GM19467 (cell line): Measurements from ENCODE around the gene CLBA1.
A peak's percentile ranks its signal among the peaks of the same experiment; 100 is the strongest.

Source experiments
- ATAC-seq: cut with Tn5 transposase; IDR thresholded peaks from one replicate; pipeline ENCODE4 v1.9.1; 2021; ENCODE audit warnings: mild to moderate bottlenecking, moderate library complexity; ENCODE audit not compliant: unreplicated experiment

The CLBA1 gene

DNA sequence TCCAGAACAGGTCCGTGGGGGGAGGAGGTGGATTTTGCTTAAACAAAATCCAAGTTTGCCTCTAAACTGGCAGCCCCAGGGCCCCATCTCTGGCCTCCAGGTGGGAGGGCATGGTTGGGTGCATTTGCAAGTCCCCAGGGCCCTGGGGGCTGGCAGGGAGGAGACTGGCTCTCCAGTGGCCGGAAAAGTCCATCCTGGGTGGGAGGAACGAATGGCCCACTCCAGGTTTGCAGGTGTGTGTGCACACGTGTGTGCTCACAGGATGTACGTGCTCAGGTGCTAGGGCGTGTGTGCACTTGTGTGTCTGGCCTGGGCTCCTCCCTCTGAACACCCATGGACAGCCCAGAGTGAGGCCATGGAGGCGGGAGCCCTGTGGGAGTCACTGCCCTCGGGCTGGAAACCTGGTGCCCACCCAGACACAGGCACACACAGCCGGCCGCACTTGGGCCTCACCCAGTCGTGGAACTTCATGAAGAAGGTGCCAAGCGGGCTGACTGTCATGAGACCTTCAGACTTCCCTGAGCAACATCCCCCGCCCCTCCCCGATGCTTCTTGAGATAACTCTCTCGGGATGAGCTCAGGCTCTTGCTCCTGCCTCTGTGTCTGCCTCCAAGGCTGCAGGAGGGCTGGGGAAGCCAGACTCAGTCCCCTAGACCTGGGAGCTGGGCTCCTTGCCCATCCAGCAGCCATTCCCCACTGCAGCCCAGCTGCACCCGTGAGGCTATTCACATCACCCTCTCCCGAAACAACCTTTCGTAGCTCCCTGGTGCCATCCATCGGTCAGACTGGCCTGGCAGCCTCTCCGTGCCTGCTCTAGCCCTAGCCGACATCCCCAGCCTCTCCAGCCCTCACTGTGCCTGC is 16.8 kb upstream of the CLBA1 start:
- no peak for ATAC-seq

DNA sequence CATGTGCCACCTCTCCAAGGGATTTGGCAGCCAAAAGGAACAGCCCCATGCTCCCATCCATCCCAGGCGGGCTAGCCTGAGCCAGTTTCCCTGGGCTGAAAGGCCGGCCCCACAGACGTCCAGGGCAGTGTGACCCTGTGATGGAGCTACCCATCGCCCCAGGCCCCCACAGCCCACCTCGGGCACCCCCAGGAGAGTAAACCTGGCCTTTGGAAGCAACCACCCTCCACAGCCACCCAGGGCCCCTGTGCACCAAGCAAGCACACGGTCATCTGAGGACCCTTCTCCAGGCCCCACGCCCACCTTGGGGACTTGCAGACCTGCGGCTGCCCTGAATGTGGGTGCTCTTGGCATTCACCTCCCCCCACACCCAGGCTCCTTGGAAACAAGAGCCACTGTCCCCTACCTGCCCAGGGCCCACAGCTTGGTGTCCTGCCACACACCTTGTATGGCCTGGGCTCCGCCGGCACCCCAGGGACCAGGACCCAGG is 15.8 kb upstream of the CLBA1 start:
- ATAC-seq = no peak

GRCh38 chr14:104970231-104971068 is 15.1 kb upstream of the CLBA1 start:
- ATAC-seq = no peak

DNA sequence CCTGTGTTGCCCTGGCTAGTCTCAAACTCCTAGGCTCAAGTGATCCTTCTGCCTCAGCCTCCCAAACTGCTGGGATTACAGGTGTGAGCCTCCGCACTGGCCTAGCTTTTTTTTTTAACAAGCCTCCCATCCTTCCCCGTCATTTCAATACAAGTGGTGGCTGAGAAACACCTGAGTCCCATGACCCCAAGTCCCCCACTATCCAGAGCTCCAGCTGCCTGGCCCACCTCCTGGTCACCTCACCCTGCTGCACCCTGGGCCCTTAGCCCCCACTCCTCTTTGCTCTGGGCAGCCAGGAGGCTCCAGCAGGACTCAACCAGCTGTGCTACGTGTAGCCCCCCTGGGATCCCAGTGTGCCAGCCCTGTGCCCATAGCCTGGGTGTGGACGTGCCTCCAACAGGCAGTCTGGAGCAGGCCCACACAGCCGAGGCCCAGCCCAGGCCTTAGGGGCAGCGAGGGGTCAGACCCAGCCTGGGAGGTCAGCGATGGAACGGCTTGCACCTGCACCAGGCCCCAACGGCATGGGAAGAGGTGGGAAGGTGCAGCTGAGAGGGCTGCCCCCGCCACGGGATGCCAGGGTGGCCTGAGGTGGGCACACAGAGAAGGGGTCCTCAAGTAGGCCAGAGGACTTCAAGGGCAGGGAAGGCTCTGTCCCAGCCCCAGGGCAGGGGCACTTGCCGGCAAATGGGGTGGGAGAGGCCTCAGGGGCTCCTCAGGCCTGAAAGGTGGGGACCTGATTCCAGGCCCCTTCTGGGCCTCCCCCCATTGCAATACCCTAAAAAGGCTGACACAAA is 13.9 kb upstream of the CLBA1 start:
- ATAC-seq = no peak

DNA sequence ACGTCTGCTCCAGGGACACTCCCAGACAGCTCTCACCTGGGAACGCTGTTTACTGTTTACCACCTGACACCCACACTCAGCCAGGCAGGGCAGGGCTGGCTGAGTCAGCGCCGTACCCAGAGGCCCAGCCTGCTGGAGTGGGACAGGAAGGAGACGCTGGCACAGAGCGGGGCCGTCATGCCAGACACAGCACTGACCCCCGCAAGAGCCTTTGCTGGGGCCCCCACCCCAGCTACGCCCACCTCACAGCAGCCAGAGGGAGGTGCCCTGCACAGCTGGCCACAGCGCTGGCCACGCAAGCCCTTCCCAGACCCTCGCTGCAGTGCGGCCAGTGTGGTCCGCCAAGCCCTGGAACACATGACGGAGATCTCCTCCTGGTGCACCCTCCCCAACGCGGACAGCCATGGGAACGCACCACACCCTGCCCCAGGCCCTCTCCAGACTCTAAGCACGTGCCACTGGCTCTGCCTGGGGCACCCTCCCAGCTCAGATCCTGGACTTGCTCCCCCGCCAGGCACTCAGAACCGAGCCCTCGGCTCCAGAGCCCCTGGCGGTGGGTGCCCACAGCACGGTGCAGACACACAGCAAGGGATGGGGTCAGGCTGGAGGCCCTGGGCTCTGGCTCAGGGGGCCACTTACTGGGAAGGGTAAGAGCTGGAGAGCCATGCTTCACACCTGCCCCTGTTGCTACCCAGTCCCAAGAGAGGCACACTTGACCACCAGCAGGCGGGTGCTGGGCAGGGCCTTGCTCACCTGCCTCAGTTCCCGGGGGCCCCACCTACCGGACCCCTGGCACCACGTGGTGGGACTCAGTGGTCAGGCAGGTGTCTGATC is 13.1 kb upstream of the CLBA1 start:
- no peak for ATAC-seq

DNA sequence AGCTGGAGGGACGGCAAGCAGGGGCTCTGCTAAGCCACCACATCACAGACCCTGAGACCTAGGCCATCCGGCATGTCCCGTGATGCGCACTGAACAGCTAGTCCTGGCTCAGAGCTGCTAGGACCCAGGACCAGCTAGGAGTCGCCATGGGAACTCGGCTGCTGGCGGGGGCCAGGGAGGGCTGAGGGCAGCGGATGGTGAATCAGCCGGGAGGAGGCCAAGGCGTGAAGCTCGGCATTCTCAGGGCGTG is 12.5 kb upstream of the CLBA1 start:
- no peak for ATAC-seq

DNA sequence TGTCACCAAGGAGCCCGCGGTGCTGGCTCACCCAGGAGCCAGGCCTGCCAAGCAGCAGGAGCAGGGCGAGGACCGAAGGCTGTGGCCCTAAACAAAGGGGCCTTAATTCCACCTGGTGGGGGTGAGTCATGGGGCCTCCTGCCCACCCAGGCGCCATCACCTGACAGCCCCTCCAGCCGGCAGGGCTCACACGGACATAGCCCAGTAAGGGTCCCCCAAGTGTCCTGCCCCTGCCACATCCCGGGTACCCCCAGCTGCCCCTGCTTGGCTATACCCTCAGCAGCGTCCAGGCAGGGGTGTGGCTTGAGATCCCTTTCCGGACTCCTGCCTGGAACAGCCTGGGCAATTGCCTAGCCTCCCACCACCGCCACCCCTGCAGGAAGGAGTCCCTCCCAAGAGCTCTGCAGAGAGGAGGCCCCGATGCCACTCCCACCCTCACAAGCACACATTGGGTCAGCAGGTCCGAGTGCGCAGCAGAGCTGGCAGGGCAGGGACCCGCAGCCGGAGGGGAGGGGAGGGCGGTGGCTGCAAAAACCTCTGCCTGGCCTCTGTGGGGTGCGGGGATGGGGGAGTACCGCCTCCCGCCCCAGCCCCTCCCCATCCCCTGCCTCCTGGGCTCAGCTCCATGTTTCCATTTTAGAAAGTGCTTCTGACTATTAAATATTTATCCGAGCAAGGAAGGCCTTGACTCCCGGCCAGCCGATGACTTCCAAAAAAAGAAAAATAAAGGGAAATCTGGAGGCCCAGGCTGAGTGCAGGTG is 12.0 kb upstream of the CLBA1 start:
- no peak for ATAC-seq

DNA sequence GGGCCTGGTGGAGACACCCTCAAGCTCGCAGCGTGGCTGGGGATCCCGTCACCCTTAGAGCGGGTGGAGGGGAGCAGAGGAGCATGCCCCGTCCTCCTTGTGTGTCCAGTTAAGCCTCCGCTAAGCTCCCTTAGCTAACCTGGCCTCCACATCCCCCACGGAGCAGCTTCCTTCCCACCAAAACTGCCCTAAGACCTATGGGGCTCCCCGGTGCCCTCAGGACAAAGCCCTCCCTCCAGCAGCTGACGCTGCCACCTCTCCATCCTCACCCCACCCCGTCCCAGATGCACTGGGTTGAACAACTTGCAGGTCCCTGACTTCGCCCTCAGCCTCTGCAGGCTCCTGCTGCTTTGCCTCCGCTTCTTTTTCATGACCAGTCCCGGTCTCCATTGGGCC is 11.4 kb upstream of the CLBA1 start:
- ATAC-seq = no peak

DNA sequence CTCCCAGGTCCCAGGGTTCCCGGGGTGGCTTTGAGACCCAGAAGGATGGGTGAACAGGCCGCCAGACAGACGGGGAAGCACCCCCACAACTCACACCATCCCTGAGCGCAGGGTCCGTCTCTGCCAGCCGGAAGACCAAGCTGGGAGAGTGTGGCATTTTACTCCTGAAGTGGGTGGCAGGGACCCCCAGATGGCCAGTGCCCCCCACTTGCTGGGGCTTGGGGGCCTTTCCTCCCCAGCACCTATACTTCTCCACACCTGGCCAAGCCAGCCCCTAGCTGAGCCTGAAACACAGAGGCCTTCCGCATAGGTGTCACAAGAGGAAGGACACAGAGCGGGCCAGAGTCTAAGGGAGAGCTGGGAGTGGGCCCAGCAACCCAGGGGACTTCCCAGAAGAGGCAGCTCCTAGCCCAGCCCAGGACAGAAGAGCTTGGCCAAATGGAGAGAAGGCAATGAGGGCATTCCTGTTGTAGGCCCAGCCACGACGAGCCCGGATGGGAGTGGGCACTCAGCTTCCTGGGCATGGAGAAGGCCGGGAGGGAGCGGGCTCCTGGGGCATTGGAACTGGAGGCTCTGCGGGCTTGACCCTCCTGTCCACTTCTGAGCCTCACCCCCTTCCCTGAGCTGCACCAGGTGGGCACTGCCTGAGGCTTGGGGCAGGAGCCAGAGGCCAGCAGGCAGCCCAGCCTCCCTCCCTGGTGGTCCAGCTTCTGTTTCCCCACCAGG is 10.8 kb upstream of the CLBA1 start:
- ATAC-seq = no peak

- ATAC-seq = no peak
Measured at GRCh38 chr14:104975481-104976197, 9.9 kb upstream of the CLBA1 start.

GRCh38 chr14:104976198-104977007 is 9.2 kb upstream of the CLBA1 start:
- peak; percentile 50 for ATAC-seq

DNA sequence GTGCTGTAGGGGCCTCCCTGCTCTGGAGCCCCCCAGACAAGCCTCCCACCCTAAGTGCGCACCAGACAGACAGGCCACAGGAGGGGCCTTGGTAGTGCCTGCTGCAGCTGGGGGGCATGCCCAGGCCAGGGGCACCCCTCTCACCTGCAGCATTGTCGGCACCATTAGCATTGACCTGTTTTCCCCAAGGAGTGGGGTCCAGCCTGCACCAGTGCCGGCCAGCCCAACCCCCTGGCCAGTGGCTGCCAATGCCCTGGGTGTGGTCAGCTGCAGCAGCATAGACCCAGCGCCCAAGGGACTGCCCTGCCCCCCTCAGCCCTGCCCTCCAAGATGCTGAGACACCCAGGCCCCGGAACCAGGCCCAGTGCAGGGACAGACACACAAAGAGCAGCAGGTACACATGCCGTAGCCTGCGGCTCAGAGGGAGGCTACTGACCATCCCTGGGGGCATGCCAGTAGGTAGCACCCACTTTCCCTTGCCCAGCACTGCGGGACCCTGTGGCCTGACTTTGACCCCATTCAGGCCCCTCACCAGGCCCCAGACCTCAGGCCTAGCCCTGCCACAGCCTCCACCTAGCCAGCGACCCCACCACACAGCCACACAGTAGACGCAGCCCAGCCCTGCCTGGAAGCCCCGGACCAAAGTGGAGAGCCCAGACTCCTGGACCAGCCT is 8.4 kb upstream of the CLBA1 start:
- ATAC-seq = no peak

DNA sequence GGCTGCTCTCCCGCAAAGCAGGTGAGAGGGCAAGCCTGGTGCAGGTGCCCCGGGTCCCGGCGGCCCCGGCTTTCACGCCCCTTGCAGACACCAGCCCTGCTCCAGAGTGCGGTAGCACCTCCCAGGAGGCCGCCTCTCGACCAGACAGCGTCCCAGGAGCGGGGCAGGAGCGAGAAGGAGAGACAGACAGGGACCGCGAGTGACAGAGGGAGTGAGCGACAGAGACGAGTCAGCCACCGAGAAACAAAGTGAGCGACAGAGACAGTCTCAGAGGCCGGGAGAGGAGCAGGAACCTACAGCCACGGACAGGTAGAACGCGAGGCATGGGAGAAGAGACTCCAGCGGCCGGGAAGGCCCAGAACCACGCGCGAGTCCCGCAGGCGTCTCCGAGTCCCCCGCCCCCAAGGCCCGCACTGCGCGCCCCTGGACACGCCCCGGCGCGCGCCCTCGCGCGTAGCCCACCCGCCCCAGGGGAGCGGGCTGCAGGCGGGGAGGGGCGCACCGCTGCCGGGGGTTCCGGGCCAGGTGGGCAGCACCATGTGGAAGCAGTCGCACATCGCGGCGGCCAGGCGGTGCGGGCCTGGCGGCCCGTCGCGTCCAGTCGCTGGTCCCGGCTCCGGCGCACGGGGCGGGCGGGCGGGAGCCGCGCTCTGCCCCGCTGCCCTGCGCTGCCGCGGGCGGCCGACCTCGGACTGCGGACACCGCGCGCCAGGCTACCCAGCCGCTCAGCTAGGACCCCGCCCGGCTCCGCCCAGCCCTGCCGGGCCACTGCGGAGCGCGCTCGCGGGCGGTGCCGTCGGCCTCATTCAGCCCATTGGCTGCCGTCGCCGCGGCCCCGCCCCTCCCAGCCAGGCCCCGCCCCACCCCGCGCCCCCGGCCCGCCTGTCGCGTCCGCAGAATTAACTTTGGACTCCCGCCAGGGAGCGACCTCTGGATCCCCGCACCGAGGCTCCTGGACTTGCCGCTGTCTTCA is 7.6 kb upstream of the CLBA1 start, which contains the start of gene AHNAK2:
Gene AHNAK2, minus strand, starts transcription at position 694 of the 973 bp plus-strand sequence. Its CDS starts 137 bp downstream, at position 557.
- ATAC-seq = no peak

DNA sequence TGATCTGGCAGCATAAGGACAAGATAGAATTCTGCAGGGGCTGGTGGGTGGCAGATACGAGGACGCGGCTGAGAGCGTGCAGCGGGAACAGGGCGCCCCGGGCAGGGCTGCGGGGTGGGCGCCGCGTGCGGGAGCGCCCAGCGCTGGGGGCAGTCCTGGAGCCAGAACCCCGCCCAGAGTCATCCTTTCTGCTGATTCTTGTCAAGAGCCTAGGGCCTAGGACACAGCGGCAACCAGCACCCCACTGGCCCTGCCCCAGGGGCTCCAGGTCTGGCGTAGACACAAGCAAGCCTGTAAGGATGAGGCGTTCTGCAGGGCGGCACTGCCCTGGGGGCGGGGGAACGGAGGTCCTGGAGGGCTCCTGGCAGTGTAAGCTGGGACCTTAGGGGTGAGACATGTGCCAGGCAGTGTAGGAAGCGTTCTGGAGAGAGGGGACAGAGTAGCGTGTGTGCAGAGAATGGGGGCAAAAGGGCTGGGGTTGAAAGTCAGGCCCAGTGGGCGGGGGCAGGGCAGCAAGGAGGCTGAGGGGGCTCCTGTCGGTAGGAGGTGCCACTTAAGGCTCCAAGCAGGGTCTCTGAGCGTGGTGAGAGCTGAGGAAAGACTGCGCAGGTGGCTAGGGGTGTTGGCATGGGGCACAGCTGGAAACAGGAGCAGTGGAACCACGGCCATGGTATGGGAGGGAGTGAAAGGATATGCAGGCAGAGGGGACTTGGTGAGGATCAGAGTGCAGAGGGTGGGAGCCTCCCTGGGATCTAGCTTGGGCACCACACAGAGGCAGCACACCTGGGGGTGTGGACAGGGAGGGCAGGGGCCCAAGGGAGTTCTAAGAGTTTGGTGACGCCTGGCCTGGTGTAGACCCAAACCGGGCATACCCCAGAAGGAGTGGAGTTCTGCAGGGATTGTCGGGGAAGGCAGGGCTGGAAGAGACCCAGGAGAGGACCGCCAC is 6.6 kb upstream of the CLBA1 start:
- no peak for ATAC-seq
